H1 (cell line): ENCODE measurements around the gene MLKL. TPM values are rescaled to one million over a fixed set of nuclear protein-coding genes. Genes with fewer than 3 reads are reported as not detected.

Experiments
- CTCF ChIA-PET: fragments of 300-600 bp; sonication (Branson Sonifier 250); formaldehyde crosslinking; loops from one replicate; lab custom pipeline; 2021; ENCODE audit not compliant: partially characterized antibody; lab: Charles Lee
- POLR2A ChIA-PET: fragments of 300-600 bp; sonication (Branson Sonifier 250); formaldehyde crosslinking; loops from one replicate; lab custom pipeline; 2021; ENCODE audit warnings: inconsistent platforms; ENCODE audit not compliant: partially characterized antibody; lab: Charles Lee
- DNase-seq, 2 experiments: peaks; one replicate each; pipeline versions ENCODE4 v3.0.0 to v3.0.0-alpha.2; 2010 to 2022; ENCODE audit warnings: low spot score in 2 of 2, low read depth in 1 of 2, mixed read lengths in 1 of 2
- FAIRE-seq: peaks from 2 replicates; lab custom pipeline; 2011; peaks lifted over from hg19 to GRCh38; lab: Jason Lieb, UNC
- H2AFZ ChIP-seq: 2 replicates; pipeline ENCODE4 v1.8.1; 2012; ENCODE audit warnings: low read length, inconsistent platforms
- H2AK5ac ChIP-seq: 2 replicates; pipeline ENCODE4 v1.6.1; 2013; ENCODE audit warnings: low read depth, low read length
- H2BK120ac ChIP-seq: replicated peaks from 2 replicates; pipeline ENCODE3; 2013; ENCODE audit warnings: low read depth, low read length, inconsistent platforms
- H2BK12ac ChIP-seq: 2 replicates; pipeline ENCODE4 v1.6.1; 2013; ENCODE audit warnings: low read depth, low read length
- H2BK15ac ChIP-seq: 2 replicates; pipeline ENCODE4 v1.6.1; 2013; ENCODE audit warnings: low read length
- H2BK20ac ChIP-seq: 2 replicates; pipeline ENCODE4 v1.6.1; 2013; ENCODE audit warnings: low read length
- H2BK5ac ChIP-seq: 2 replicates; pipeline ENCODE4 v1.6.1; 2013; ENCODE audit warnings: low read depth, low read length
- H3K14ac ChIP-seq: 2 replicates; pipeline ENCODE4 v1.6.1; 2013; ENCODE audit warnings: inconsistent platforms; ENCODE audit not compliant: insufficient read length
- H3K18ac ChIP-seq: 2 replicates; pipeline ENCODE4 v1.6.1; 2013; ENCODE audit warnings: low read length; ENCODE audit errors: extremely low read depth
- H3K23ac ChIP-seq: 2 replicates; pipeline ENCODE4 v1.6.1; 2013; ENCODE audit warnings: inconsistent platforms; ENCODE audit not compliant: insufficient read length
- H3K23me2 ChIP-seq: 2 replicates; pipeline ENCODE4 v1.6.1; 2013; ENCODE audit warnings: low read depth, low read length
- H3K27ac ChIP-seq: 2 replicates; pipeline ENCODE4 v1.6.1; 2011; ENCODE audit warnings: low read depth, low read length, inconsistent platforms
- H3K27me3 ChIP-seq, 4 experiments: replicated peaks in 1 of 4; 1 replicate in 1 of 4; 2 replicates in 3 of 4; pipeline versions ENCODE4 v1.6.1 to v1.8.1; 2011 to 2013; ENCODE audit warnings: low read length in 3 of 4, mild to moderate bottlenecking in 3 of 4, inconsistent platforms in 2 of 4, mixed read lengths in 2 of 4, moderate library complexity in 1 of 4; ENCODE audit not compliant: control insufficient read depth in 3 of 4, insufficient read depth in 3 of 4; ENCODE audit errors: extremely low read depth in 1 of 4
- H3K36me3 ChIP-seq, 4 experiments: 2 replicates each; pipeline versions ENCODE4 v1.6.1 to v1.8.1; 2011 to 2013; ENCODE audit warnings: mild to moderate bottlenecking in 4 of 4, low read length in 3 of 4, moderate library complexity in 2 of 4, control low read depth in 1 of 4, inconsistent platforms in 1 of 4; ENCODE audit not compliant: insufficient read depth in 4 of 4, control insufficient read depth in 2 of 4
- H3K4ac ChIP-seq: replicated peaks from 2 replicates; pipeline ENCODE3; 2013; ENCODE audit warnings: low read length, low read depth, mixed read lengths, inconsistent platforms; ENCODE audit not compliant: insufficient read length
- H3K4me1 ChIP-seq, 4 experiments: replicated peaks in 1 of 4; 1 replicate in 1 of 4; 2 replicates in 3 of 4; pipeline versions ENCODE4 v1.6.1 to v1.8.1; 2011 to 2013; ENCODE audit warnings: low read length in 3 of 4, inconsistent platforms in 2 of 4, mixed read lengths in 1 of 4; ENCODE audit not compliant: insufficient read depth in 4 of 4, control insufficient read depth in 3 of 4
- H3K4me2 ChIP-seq, 2 experiments: 2 replicates each; pipeline versions ENCODE4 v1.6.1 to v1.8.1; 2011 to 2013; ENCODE audit warnings: low read depth in 2 of 2, low read length in 2 of 2, control low read depth in 1 of 2, inconsistent platforms in 1 of 2, mild to moderate bottlenecking in 1 of 2; ENCODE audit not compliant: insufficient read depth in 1 of 2
- H3K4me3 ChIP-seq, 4 experiments: fragments of 200-600, 300-600 bp in 1 of 4; sonication (generic), shearing (Covaris generic), sonication (Bioruptor Twin) in 1 of 4; 2 replicates each; pipeline versions ENCODE4 v1.5.1 to v1.8.1; 2011 to 2016; ENCODE audit warnings: low read length in 4 of 4, low read depth in 3 of 4, control low read depth in 2 of 4, inconsistent platforms in 2 of 4, mild to moderate bottlenecking in 2 of 4, mixed read lengths in 1 of 4, moderate library complexity in 1 of 4; ENCODE audit not compliant: insufficient read depth in 2 of 4; ENCODE audit errors: extremely low read depth in 1 of 4
- H3K56ac ChIP-seq: replicated peaks from 2 replicates; pipeline ENCODE3; 2013; ENCODE audit warnings: low read depth, mild to moderate bottlenecking, mixed read lengths, low read length, inconsistent platforms; ENCODE audit not compliant: insufficient read length
- H3K79me1 ChIP-seq: 2 replicates; pipeline ENCODE4 v1.6.1; 2013; ENCODE audit warnings: low read depth, low read length, control low read depth
- H3K79me2 ChIP-seq, 2 experiments: 2 replicates each; pipeline versions ENCODE4 v1.6.1 to v1.8.1; 2012 to 2013; ENCODE audit warnings: low read length in 2 of 2, mild to moderate bottlenecking in 2 of 2, inconsistent platforms in 1 of 2; ENCODE audit not compliant: insufficient read depth in 2 of 2, control insufficient read depth in 1 of 2
- H3K9ac ChIP-seq, 4 experiments: replicated peaks in 1 of 4; 1 replicate in 1 of 4; 2 replicates in 3 of 4; pipeline versions ENCODE4 v1.6.1 to v1.8.1; 2011 to 2013; ENCODE audit warnings: low read depth in 3 of 4, low read length in 3 of 4, control low read depth in 2 of 4, mild to moderate bottlenecking in 2 of 4, moderate library complexity in 2 of 4, inconsistent platforms in 1 of 4; ENCODE audit errors: extremely low read depth in 1 of 4
- H3K9me3 ChIP-seq, 2 experiments: 2 replicates each; pipeline versions ENCODE4 v1.6.1 to v1.8.1; 2012 to 2013; ENCODE audit warnings: mild to moderate bottlenecking in 2 of 2, moderate library complexity in 2 of 2, control low read depth in 1 of 2, inconsistent platforms in 1 of 2, low read depth in 1 of 2, low read length in 1 of 2, mixed read lengths in 1 of 2; ENCODE audit not compliant: insufficient read depth in 2 of 2
- H4K20me1 ChIP-seq, 2 experiments: replicated peaks in 1 of 2; 2 replicates each; pipeline versions ENCODE3 to v1.8.1; 2011 to 2013; ENCODE audit warnings: inconsistent platforms in 2 of 2, low read length in 2 of 2, mild to moderate bottlenecking in 1 of 2; ENCODE audit not compliant: insufficient read depth in 2 of 2, control insufficient read depth in 1 of 2
- H4K5ac ChIP-seq: 2 replicates; pipeline ENCODE4 v1.6.1; 2013; ENCODE audit warnings: low read length, low read depth, mixed read lengths, inconsistent platforms; ENCODE audit not compliant: insufficient read length
- H4K8ac ChIP-seq: 2 replicates; pipeline ENCODE4 v1.8.0; 2013; ENCODE audit warnings: mild to moderate bottlenecking, moderate library complexity, low read length, inconsistent platforms; ENCODE audit not compliant: insufficient read depth; ENCODE audit errors: extremely low read depth
- H4K91ac ChIP-seq: replicated peaks from 2 replicates; pipeline ENCODE3; 2013; ENCODE audit warnings: low read length, mixed read lengths, inconsistent platforms; ENCODE audit not compliant: insufficient read length
- ASH2L ChIP-seq: fragments of 200-600, 300-600 bp; sonication (generic); IDR thresholded peaks from one replicate; pipeline ENCODE4 v1.7.1; 2017; ENCODE audit warnings: low read length
- ATF2 ChIP-seq: IDR thresholded peaks from 2 replicates; pipeline ENCODE4 v1.6.1; 2012; ENCODE audit warnings: low read length, inconsistent platforms
- CHD1 ChIP-seq: IDR thresholded peaks from 2 replicates; pipeline ENCODE4 v1.6.1; 2012; ENCODE audit warnings: low read depth, low read length, improper control_type of control experiment
- CTBP2 ChIP-seq: IDR thresholded peaks from 2 replicates; pipeline ENCODE4 v1.7.0; 2011; ENCODE audit warnings: borderline replicate concordance, mild to moderate bottlenecking, moderate library complexity, mixed read lengths, low read length; ENCODE audit not compliant: insufficient read depth, insufficient read length
- GABPA ChIP-seq: IDR thresholded peaks from 2 replicates; pipeline ENCODE4 v1.6.1; 2011; ENCODE audit warnings: mild to moderate bottlenecking, low read length, moderate library complexity, borderline replicate concordance; ENCODE audit not compliant: insufficient read depth
- KDM4A ChIP-seq: IDR thresholded peaks from one replicate; pipeline ENCODE4 v1.7.1; 2012; ENCODE audit warnings: low read depth, mild to moderate bottlenecking, moderate library complexity, low read length, inconsistent platforms; ENCODE audit not compliant: severe bottlenecking
- POU5F1 ChIP-seq: IDR thresholded peaks from 2 replicates; pipeline ENCODE4 v1.6.1; 2011; ENCODE audit warnings: low read depth, mild to moderate bottlenecking, low read length, moderate library complexity
- RAD21 ChIP-seq, 2 experiments: IDR thresholded peaks in 1 of 2; conservative IDR thresholded peaks in 1 of 2; 2 replicates each; pipeline ENCODE4 v1.6.1; 2011; ENCODE audit warnings: low read depth in 2 of 2, low read length in 2 of 2, improper control_type of control experiment in 1 of 2, inconsistent platforms in 1 of 2, mild to moderate bottlenecking in 1 of 2, moderate library complexity in 1 of 2
- SIN3A ChIP-seq, 2 experiments: IDR thresholded peaks in 1 of 2; conservative IDR thresholded peaks in 1 of 2; 2 replicates each; pipeline ENCODE4 v1.6.1; 2011 to 2012; ENCODE audit warnings: low read length in 2 of 2, improper control_type of control experiment in 1 of 2, low read depth in 1 of 2, mild to moderate bottlenecking in 1 of 2
- SP4 ChIP-seq: IDR thresholded peaks from 2 replicates; pipeline ENCODE4 v1.6.1; 2012; ENCODE audit warnings: low read length, inconsistent platforms
- WGBS, 2 experiments: shearing (Covaris generic) in 1 of 2; methylation state at CpG; one replicate each; pipeline versions ENCODE4 v1.1.6 to v1.1.7; 2013 to 2015; ENCODE audit warnings: low lambda C conversion rate in 2 of 2, mixed read lengths in 2 of 2, inconsistent platforms in 1 of 2, low coverage in 1 of 2, missing lambda C conversion rate in 1 of 2; ENCODE audit not compliant: insufficient replicate concordance in 2 of 2, insufficient coverage in 1 of 2, insufficient read length in 1 of 2; ENCODE audit errors: extremely low coverage in 1 of 2, missing lambda C conversion rate in 1 of 2; 5-methylcytosine and 5-hydroxymethylcytosine counted together
- polyA plus RNA-seq, 7 experiments: library from polyadenylated mRNA; depleted of rRNA in 3 of 7; stranded (reverse) in 5 of 7; unstranded in 2 of 7; fragments of >200 nt in 5 of 7; fragments of 200-250 nt in 2 of 7; gene quantifications; 1 replicate in 5 of 7; 2 replicates in 1 of 7; 4 replicates in 1 of 7; pipeline versions ENCODE4 v1.2.1 to v1.2.3, GENCODE V29; 2011 to 2013; ENCODE audit warnings: missing spikeins in 2 of 7, mixed read lengths in 2 of 7
- total RNA-seq: library from RNA; stranded (reverse); fragmentation: NEBNext Ultra II Directional; extraction: Animal tissue kit (Norgen Biotek cat#: 25700); gene quantifications from 2 replicates; pipeline ENCODE4 v1.2.1, GENCODE V29; 2021

The MLKL gene
- total and polyA plus RNA-seq, 2 of the 8 experiments (the other 6 are each of a cell fraction or from before 2014, with no cell fraction given) = 1.6 to 2.1 TPM

GRCh38 chr16:74649839-74650504, 50.7 kb downstream of the MLKL start:
- WGBS, 2 experiments = 95% methylated on average over 1 of the region's 1 CpG; no CpG with 5 or more reads in 1 of the 2 experiments
- Histone ChIP-seq H3K9ac (no peak overlapping the region), H2BK20ac (no peak overlapping the region), H4K5ac (no peak overlapping the region), H3K14ac (no peak overlapping the region), H3K23ac (no peak overlapping the region), H2AK5ac (no peak overlapping the region), H4K20me1 (peaks cover 6 to 13% of the 10 kb centered on the region in 2 experiments), H3K4me3 (no peak overlapping the region), H2BK15ac (no peak overlapping the region), H3K79me2 (peaks cover 3 to 62% of the 10 kb centered on the region in 2 experiments; a peak in 3 of 4 replicates), H2AFZ (no peak overlapping the region), H3K4ac (no peak overlapping the region), H3K18ac (no peak overlapping the region), H3K27me3 (no peaks in the 10 kb centered on the region), H3K56ac (no peak overlapping the region), H3K23me2 (no peaks in the 10 kb centered on the region), H3K36me3 (peaks cover 31 to 91% (median 67%) of the 10 kb centered on the region in 4 experiments), H3K4me2 (no peak overlapping the region), H3K79me1 (peaks cover 7% of the 10 kb centered on the region; the same call in 1 of the 2 replicates), H3K27ac (no peak overlapping the region)
- no peak for DNase-seq
- FAIRE-seq = no peak
- TF ChIP-seq CHD1 (no peak), GABPA (no peak), SP4 (no peak), POU5F1 (no peak), ASH2L (no peak), KDM4A (no peak), ATF2 (no peak), SIN3A (conservative IDR thresholded peaks at IDR 0.05 in 1 of 2, IDR thresholded peaks at IDR 0.05 in 1 of 2; ENCODE audit: low read depth in 1 of 2, low read length in 2 of 2) (no peak), CTBP2 (no peak), RAD21 (IDR thresholded peaks at IDR 0.05 in 1 of 2, conservative IDR thresholded peaks at IDR 0.05 in 1 of 2; ENCODE audit: low read depth in 2 of 2, low read length in 2 of 2) (no peak)
- TF ChIP-seq, all 59 proteins: peak for 0
- Histone ChIP-seq H4K91ac (no peak overlapping the region), H2BK120ac (no peak overlapping the region), H2BK12ac (no peak overlapping the region), H3K4me1 (no peaks in the 10 kb centered on the region), H2BK5ac (no peak overlapping the region), H3K9me3 (no peaks in the 10 kb centered on the region), H4K8ac (no peak overlapping the region)
- CTCF ChIA-PET = interaction anchor here (0.6 to 2.2 kb wide), 6 partner anchors 8 to 195 kb away, joined by 3 to 13 read pairs (median 3); no protein-coding TSS in a partner anchor
- POLR2A ChIA-PET = interaction anchor here (2.7 kb wide), 1 partner anchor 9 kb away, joined by 8 read pairs; no protein-coding TSS in a partner anchor
